ENCODE results near the gene LCE1E. TPM values are rescaled to one million over a fixed set of nuclear protein-coding genes. Genes with fewer than 3 reads are reported as not detected.

LCE1E gene, protein sequence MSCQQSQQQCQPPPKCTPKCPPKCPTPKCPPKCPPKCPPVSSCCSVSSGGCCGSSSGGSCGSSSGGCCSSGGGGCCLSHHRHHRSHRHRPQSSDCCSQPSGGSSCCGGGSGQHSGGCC
- total RNA-seq = not detected
- polyA plus RNA-seq (2013, experiment 1 of 2) = not detected
- polyA plus RNA-seq (2013, experiment 2 of 2) = not detected
- long read RNA-seq, experiment 1 = 0 reads
- long read RNA-seq, experiment 2 = 0 reads
- long read RNA-seq, experiment 3 = 0 reads
- long read RNA-seq, experiment 4 = 0 reads

DNA sequence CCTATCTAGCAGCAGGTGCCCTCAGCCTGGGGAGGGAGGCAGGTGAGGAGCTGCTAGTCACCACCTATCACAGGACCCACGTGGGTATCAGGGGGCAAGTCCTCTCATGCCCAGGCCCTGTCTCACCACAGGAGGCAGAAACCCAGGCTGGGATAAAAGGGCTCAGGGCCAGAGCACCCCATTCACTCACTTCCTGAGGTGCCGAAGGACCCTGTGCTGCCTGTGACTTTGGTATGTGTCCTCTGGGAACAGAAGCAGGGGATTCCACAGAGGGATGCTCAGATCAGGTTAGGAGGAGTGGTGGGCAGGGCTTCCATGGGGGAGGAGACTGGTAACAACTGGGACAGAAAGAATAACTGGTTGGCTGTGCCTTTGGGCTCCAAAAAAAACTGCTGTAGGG, at the start of gene LCE1E:
Gene LCE1E, plus strand, starts transcription at position 181 of the 400 bp plus-strand sequence. CDS start 1,043 bp downstream, outside the sequence.
- H3K36me3 ChIP-seq (ENCODE audit: control insufficient read depth, insufficient read depth, low read length) = no peaks in the 10 kb centered on the region
- no peak within 1 kb of the TSS for H3K9ac ChIP-seq (ENCODE audit: extremely low read depth, low read length, poor library complexity, severe bottlenecking)
- peaks cover 58% of the 10 kb centered on the region for H3K9me3 ChIP-seq (ENCODE audit: control insufficient read depth, low read length)
- Mint-ChIP-seq H3K4me1 (no peaks in the 10 kb centered on the region), H3K36me3 (ENCODE audit: low read depth) (no peaks in the 10 kb centered on the region), H3K27me3 (ENCODE audit: insufficient read depth) (no peaks in the 10 kb centered on the region), H3K27ac (no peak within 1 kb of the TSS), H3K9me3 (peaks cover 80% of the 10 kb centered on the region), H3K4me3 (no peak within 1 kb of the TSS)
- H3K4me1 ChIP-seq (ENCODE audit: control insufficient read depth, insufficient read depth, low read length) = no peaks in the 10 kb centered on the region
- H3K27me3 ChIP-seq (ENCODE audit: control insufficient read depth, insufficient read depth, low read length, poor library complexity, severe bottlenecking) = no peaks in the 10 kb centered on the region
- WGBS, 2 experiments (ENCODE audit: insufficient coverage in 1 of 2, insufficient read length in 1 of 2) = 17 to 53% methylated on average over 1 to 2 of the region's 2 CpGs
- TF ChIP-seq, protein P1, sequence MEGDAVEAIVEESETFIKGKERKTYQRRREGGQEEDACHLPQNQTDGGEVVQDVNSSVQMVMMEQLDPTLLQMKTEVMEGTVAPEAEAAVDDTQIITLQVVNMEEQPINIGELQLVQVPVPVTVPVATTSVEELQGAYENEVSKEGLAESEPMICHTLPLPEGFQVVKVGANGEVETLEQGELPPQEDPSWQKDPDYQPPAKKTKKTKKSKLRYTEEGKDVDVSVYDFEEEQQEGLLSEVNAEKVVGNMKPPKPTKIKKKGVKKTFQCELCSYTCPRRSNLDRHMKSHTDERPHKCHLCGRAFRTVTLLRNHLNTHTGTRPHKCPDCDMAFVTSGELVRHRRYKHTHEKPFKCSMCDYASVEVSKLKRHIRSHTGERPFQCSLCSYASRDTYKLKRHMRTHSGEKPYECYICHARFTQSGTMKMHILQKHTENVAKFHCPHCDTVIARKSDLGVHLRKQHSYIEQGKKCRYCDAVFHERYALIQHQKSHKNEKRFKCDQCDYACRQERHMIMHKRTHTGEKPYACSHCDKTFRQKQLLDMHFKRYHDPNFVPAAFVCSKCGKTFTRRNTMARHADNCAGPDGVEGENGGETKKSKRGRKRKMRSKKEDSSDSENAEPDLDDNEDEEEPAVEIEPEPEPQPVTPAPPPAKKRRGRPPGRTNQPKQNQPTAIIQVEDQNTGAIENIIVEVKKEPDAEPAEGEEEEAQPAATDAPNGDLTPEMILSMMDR (conservative IDR thresholded peaks at IDR 0.05) = no peak
- DNase-seq = no peak
- H3K27ac ChIP-seq (ENCODE audit: low read depth, low read length) = no peak within 1 kb of the TSS
- H3K4me3 ChIP-seq (ENCODE audit: low read length) = no peak within 1 kb of the TSS

GRCh38 chr1:152737997-152738396, 48.1 kb upstream of the LCE1E start:
- Histone ChIP-seq H3K27me3 (ENCODE audit: control insufficient read depth, insufficient read depth, low read length, poor library complexity, severe bottlenecking) (no peaks in the 10 kb centered on the region), H3K4me1 (ENCODE audit: control insufficient read depth, insufficient read depth, low read length) (no peaks in the 10 kb centered on the region), H3K27ac (ENCODE audit: low read depth, low read length) (no peak overlapping the region), H3K9ac (ENCODE audit: extremely low read depth, low read length, poor library complexity, severe bottlenecking) (no peak overlapping the region), H3K36me3 (ENCODE audit: control insufficient read depth, insufficient read depth, low read length) (no peaks in the 10 kb centered on the region), H3K4me3 (ENCODE audit: low read length) (no peak overlapping the region), H3K9me3 (ENCODE audit: control insufficient read depth, low read length) (peaks cover 80% of the 10 kb centered on the region)
- WGBS, 2 experiments (ENCODE audit: insufficient coverage in 1 of 2, insufficient read length in 1 of 2) = 60% methylated on average over 4 of the region's 5 CpGs; no CpG with 5 or more reads in 1 of the 2 experiments
- Mint-ChIP-seq H3K36me3 (ENCODE audit: low read depth) (no peaks in the 10 kb centered on the region), H3K9me3 (peaks cover 93% of the 10 kb centered on the region), H3K4me1 (no peaks in the 10 kb centered on the region), H3K4me3 (no peak overlapping the region), H3K27ac (no peak overlapping the region), H3K27me3 (ENCODE audit: insufficient read depth) (no peaks in the 10 kb centered on the region)
- no peak for DNase-seq
- TF ChIP-seq, protein P1 (conservative IDR thresholded peaks at IDR 0.05) = no peak

- Mint-ChIP-seq H3K27ac (no peak overlapping the region), H3K4me3 (no peak overlapping the region), H3K36me3 (ENCODE audit: low read depth) (no peaks in the 10 kb centered on the region), H3K4me1 (no peaks in the 10 kb centered on the region), H3K27me3 (ENCODE audit: insufficient read depth) (no peaks in the 10 kb centered on the region), H3K9me3 (peaks cover 94% of the 10 kb centered on the region)
- Histone ChIP-seq H3K4me3 (ENCODE audit: low read length) (no peak overlapping the region), H3K9ac (ENCODE audit: extremely low read depth, low read length, poor library complexity, severe bottlenecking) (no peak overlapping the region), H3K4me1 (ENCODE audit: control insufficient read depth, insufficient read depth, low read length) (no peaks in the 10 kb centered on the region), H3K9me3 (ENCODE audit: control insufficient read depth, low read length) (peaks cover 81% of the 10 kb centered on the region), H3K27ac (ENCODE audit: low read depth, low read length) (no peak overlapping the region), H3K27me3 (ENCODE audit: control insufficient read depth, insufficient read depth, low read length, poor library complexity, severe bottlenecking) (no peaks in the 10 kb centered on the region), H3K36me3 (ENCODE audit: control insufficient read depth, insufficient read depth, low read length) (no peaks in the 10 kb centered on the region)
- DNase-seq = no peak
- TF ChIP-seq, protein P1 (conservative IDR thresholded peaks at IDR 0.05) = no peak
- WGBS, 2 experiments (ENCODE audit: insufficient coverage in 1 of 2, insufficient read length in 1 of 2) = 69 to 90% methylated on average over 2 to 3 of the region's 3 CpGs
Observed at GRCh38 chr1:152739841-152740240, 46.2 kb upstream of the LCE1E start.

All from endodermal cell (in vitro differentiated cells).